ENCODE data around the gene HMCN1. TPM values are rescaled to one million over a fixed set of nuclear protein-coding genes. Genes with fewer than 3 reads are reported as not detected.

The HMCN1 gene
- total RNA-seq, 1 experiment from 2014 or later: 0.31 TPM

DNA sequence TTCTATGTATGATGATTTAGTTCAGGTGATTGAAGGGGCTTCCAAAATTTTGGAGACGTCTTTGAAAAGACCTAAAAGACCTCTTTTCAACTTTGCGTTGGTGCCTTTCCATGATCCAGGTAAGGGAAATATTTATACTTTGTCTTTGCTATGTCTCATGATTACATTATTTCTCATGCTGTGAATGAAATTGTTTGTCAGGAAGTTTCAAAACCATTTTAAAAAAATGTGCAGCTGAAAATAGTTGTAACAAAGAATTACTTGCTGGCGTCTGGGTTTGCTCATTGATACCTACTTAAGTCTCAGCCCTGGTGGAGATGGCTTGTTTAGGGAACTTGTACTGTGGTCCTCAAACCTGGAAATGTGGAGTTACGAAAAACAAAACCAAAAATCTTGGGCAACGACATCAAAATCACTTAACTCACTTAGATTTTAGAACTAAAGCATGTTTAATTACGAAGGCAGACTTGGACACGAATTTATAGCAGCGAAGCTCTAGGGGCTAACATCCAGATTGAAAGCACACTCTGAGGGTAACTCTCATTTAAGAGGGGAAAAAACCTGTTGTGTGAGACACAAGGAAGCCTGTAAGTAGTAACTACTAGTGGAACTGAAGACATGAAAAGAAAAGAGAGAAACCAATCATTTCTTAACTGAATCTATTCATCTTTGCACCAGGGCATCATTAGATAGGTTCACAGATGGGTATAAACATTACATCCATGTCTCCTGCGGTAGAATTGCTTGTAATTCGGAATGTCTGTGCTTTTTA, 924 bp downstream of the HMCN1 start:
- Histone ChIP-seq H3K27me3 (ENCODE audit: insufficient read depth, low read depth) (no peaks in the 10 kb centered on the region), H3K9me2 (ENCODE audit: insufficient read depth) (no peaks in the 10 kb centered on the region), H3K4me2 (peak overlapping the region; percentile 98), H3K9me3 (ENCODE audit: insufficient read depth, low read depth) (no peaks in the 10 kb centered on the region), H3K4me3 (peak overlapping the region; percentile 79; the same call in 1 of the 2 replicates), H3F3A (ENCODE audit: insufficient read depth, low read depth) (no peaks in the 10 kb centered on the region), H3K4me1 (replicated peaks; ENCODE audit: insufficient read depth) (peaks cover 14% of the 10 kb centered on the region), H3K36me3 (ENCODE audit: low read depth) (no peaks in the 10 kb centered on the region), H2AFZ (peak overlapping the region; percentile 50; the same call in 1 of the 2 replicates), H3K27ac (no peak overlapping the region), H4K20me1 (ENCODE audit: insufficient read depth) (no peaks in the 10 kb centered on the region), H3K79me2 (ENCODE audit: low read depth) (no peaks in the 10 kb centered on the region)
- no peak for TF ChIP-seq EZH2 (IDR thresholded peaks at IDR 0.05; ENCODE audit: low read depth)
- TF ChIP-seq, protein P1, sequence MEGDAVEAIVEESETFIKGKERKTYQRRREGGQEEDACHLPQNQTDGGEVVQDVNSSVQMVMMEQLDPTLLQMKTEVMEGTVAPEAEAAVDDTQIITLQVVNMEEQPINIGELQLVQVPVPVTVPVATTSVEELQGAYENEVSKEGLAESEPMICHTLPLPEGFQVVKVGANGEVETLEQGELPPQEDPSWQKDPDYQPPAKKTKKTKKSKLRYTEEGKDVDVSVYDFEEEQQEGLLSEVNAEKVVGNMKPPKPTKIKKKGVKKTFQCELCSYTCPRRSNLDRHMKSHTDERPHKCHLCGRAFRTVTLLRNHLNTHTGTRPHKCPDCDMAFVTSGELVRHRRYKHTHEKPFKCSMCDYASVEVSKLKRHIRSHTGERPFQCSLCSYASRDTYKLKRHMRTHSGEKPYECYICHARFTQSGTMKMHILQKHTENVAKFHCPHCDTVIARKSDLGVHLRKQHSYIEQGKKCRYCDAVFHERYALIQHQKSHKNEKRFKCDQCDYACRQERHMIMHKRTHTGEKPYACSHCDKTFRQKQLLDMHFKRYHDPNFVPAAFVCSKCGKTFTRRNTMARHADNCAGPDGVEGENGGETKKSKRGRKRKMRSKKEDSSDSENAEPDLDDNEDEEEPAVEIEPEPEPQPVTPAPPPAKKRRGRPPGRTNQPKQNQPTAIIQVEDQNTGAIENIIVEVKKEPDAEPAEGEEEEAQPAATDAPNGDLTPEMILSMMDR (conservative IDR thresholded peaks at IDR 0.05): no peak
- POLR2A ChIA-PET (ENCODE audit: unreplicated experiment): no interaction called here
- no TSS peak for BruUV-seq (replicated peaks)
- intact Hi-C loops (cut with micrococcal nuclease; ENCODE audit: unreplicated experiment): loop anchor here (5.0 kb wide), 1 partner anchor 417 kb away; no protein-coding TSS in a partner anchor
- DNase-seq: no peak
- CTCF ChIA-PET: no interaction called here

DNA sequence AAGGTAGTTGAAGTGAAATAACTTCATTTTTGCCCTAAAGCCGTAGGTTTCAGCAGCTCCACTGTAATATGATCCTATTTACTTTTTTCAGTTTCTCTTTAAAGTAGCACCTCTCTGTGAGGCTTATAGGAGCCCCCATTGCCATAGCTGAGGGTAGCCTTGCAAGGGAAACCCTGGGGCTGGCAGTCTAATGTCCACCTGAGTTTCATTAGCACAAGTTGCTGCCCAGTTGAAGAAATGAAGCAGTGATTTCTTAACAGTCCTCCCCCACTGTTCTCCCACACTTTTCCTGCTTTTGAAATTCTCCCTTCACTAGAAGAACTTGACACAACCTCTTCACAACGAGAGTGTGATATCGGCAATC, 1.5 kb downstream of the HMCN1 start:
- no peak for DNase-seq
- TF ChIP-seq, protein P1 (conservative IDR thresholded peaks at IDR 0.05): no peak
- TF ChIP-seq EZH2 (IDR thresholded peaks at IDR 0.05; ENCODE audit: low read depth): no peak
- Histone ChIP-seq H3K4me3 (no peak overlapping the region), H3K79me2 (ENCODE audit: low read depth) (no peaks in the 10 kb centered on the region), H3K36me3 (ENCODE audit: low read depth) (no peaks in the 10 kb centered on the region), H3K4me2 (peak overlapping the region; percentile 98), H3K9me3 (ENCODE audit: insufficient read depth, low read depth) (no peaks in the 10 kb centered on the region), H3K27ac (no peak overlapping the region), H3K4me1 (replicated peaks; ENCODE audit: insufficient read depth) (peaks cover 14% of the 10 kb centered on the region), H4K20me1 (ENCODE audit: insufficient read depth) (no peaks in the 10 kb centered on the region), H3F3A (ENCODE audit: insufficient read depth, low read depth) (no peaks in the 10 kb centered on the region), H3K27me3 (ENCODE audit: insufficient read depth, low read depth) (no peaks in the 10 kb centered on the region), H3K9me2 (ENCODE audit: insufficient read depth) (no peaks in the 10 kb centered on the region), H2AFZ (peak overlapping the region; percentile 50; the same call in 1 of the 2 replicates)
- ChIA-PET POLR2A (ENCODE audit: unreplicated experiment) (no interaction called here), CTCF (no interaction called here)
- intact Hi-C loops (cut with micrococcal nuclease; ENCODE audit: unreplicated experiment): no loop called here
- no TSS peak for BruUV-seq (replicated peaks)

DNA sequence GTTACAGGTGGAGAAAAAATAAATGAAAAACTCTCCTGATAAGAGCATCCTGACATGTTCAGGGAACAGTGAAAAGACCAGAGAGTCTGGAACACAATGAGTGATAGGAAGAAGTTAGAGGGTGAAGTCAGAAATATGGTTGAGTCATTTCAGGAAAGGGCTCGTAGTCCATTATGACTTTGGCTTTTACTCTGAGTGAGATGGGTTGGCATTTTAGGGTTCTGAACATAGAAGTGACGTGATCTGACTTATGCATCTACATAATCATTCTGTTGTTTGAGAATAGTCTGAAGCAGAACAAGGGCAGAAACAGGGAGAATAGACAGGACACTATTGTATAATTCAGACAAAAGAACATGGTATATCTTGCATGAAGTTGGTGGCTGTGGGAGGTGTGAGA, 5.8 kb downstream of the HMCN1 start:
- intact Hi-C loops (cut with micrococcal nuclease; ENCODE audit: unreplicated experiment): no loop called here
- no peaks in the 10 kb centered on the region for H3F3A ChIP-seq (ENCODE audit: insufficient read depth, low read depth)
- no TSS peak for BruUV-seq (replicated peaks)
- H3K4me1 ChIP-seq (replicated peaks; ENCODE audit: insufficient read depth): peaks cover 8% of the 10 kb centered on the region
- H3K36me3 ChIP-seq (ENCODE audit: low read depth): no peaks in the 10 kb centered on the region
- CTCF ChIA-PET: no interaction called here
- H3K27ac ChIP-seq: no peak overlapping the region
- H3K4me2 ChIP-seq: no peak overlapping the region
- no peak overlapping the region for H2AFZ ChIP-seq
- no peaks in the 10 kb centered on the region for H3K9me3 ChIP-seq (ENCODE audit: insufficient read depth, low read depth)
- H3K27me3 ChIP-seq (ENCODE audit: insufficient read depth, low read depth): no peaks in the 10 kb centered on the region
- no peak for TF ChIP-seq EZH2 (IDR thresholded peaks at IDR 0.05; ENCODE audit: low read depth)
- TF ChIP-seq, protein P1 (conservative IDR thresholded peaks at IDR 0.05): no peak
- no peak for DNase-seq
- POLR2A ChIA-PET (ENCODE audit: unreplicated experiment): no interaction called here
- H3K4me3 ChIP-seq: no peak overlapping the region
- no peaks in the 10 kb centered on the region for H3K9me2 ChIP-seq (ENCODE audit: insufficient read depth)
- H3K79me2 ChIP-seq (ENCODE audit: low read depth): no peaks in the 10 kb centered on the region
- H4K20me1 ChIP-seq (ENCODE audit: insufficient read depth): no peaks in the 10 kb centered on the region
